Trophoblast cell (in vitro differentiated cells and primary cell): ENCODE measurements around the gene GON4L.
"Not testable (repeated sequence)": the region's sequence is repeated elsewhere in the genome, so short reads cannot be mapped to it uniquely, and the experiment has no call there.

ENCODE experiments used
- DNase-seq, 2 donors: peaks; one replicate each; pipeline ENCODE4 v3.0.0-alpha.2; 2016
- H2AFZ ChIP-seq: 2 replicates; pipeline ENCODE4 v1.6.1; 2013; ENCODE audit warnings: low read length, moderate library complexity, mild to moderate bottlenecking; ENCODE audit not compliant: insufficient read depth, poor library complexity
- H2AK5ac ChIP-seq: 2 replicates; pipeline ENCODE4 v1.6.1; 2013; ENCODE audit warnings: mild to moderate bottlenecking, low read length
- H2BK120ac ChIP-seq: 2 replicates; pipeline ENCODE4 v1.6.1; 2013; ENCODE audit warnings: low read length, mild to moderate bottlenecking, moderate library complexity; ENCODE audit not compliant: insufficient read depth, poor library complexity
- H2BK12ac ChIP-seq: 2 replicates; pipeline ENCODE4 v1.6.1; 2013; ENCODE audit warnings: mild to moderate bottlenecking, low read length, moderate library complexity
- H2BK5ac ChIP-seq: 2 replicates; pipeline ENCODE4 v1.6.1; 2013; ENCODE audit warnings: low read length, low read depth, moderate library complexity, mild to moderate bottlenecking; ENCODE audit not compliant: poor library complexity
- H3K14ac ChIP-seq: 2 replicates; pipeline ENCODE4 v1.6.1; 2013; ENCODE audit warnings: mild to moderate bottlenecking, low read length
- H3K18ac ChIP-seq: 2 replicates; pipeline ENCODE4 v1.6.1; 2013; ENCODE audit warnings: mild to moderate bottlenecking, low read length
- H3K23ac ChIP-seq: 2 replicates; pipeline ENCODE4 v1.6.1; 2013; ENCODE audit warnings: low read length
- H3K27ac ChIP-seq: 2 replicates; pipeline ENCODE4 v1.5.1; 2013; ENCODE audit warnings: low read depth, mild to moderate bottlenecking, inconsistent platforms, low read length, moderate library complexity
- H3K27me3 ChIP-seq: 2 replicates; pipeline ENCODE4 v1.6.1; 2013; ENCODE audit warnings: inconsistent platforms, mild to moderate bottlenecking, low read length, moderate library complexity; ENCODE audit not compliant: insufficient read depth
- H3K36me3 ChIP-seq, 2 experiments: 1 replicate in 1 of 2; 2 replicates in 1 of 2; pipeline ENCODE4 v1.6.1; 2013; ENCODE audit warnings: low read length in 2 of 2, mild to moderate bottlenecking in 2 of 2, moderate library complexity in 1 of 2; ENCODE audit not compliant: insufficient read depth in 2 of 2, control insufficient read depth in 1 of 2
- H3K4ac ChIP-seq: 2 replicates; pipeline ENCODE4 v1.6.1; 2013; ENCODE audit warnings: low read depth, mild to moderate bottlenecking, low read length, moderate library complexity
- H3K4me1 ChIP-seq, 2 experiments: 1 replicate in 1 of 2; 2 replicates in 1 of 2; pipeline ENCODE4 v1.6.1; 2013; ENCODE audit warnings: low read length in 2 of 2, mild to moderate bottlenecking in 2 of 2, moderate library complexity in 1 of 2; ENCODE audit not compliant: insufficient read depth in 2 of 2, control insufficient read depth in 1 of 2
- H3K4me2 ChIP-seq: 2 replicates; pipeline ENCODE4 v1.6.1; 2013; ENCODE audit warnings: inconsistent platforms, mild to moderate bottlenecking, low read length, moderate library complexity
- H3K4me3 ChIP-seq: 2 replicates; pipeline ENCODE4 v1.5.1; 2013; ENCODE audit warnings: mild to moderate bottlenecking, low read depth, low read length, inconsistent platforms
- H3K79me1 ChIP-seq: one replicate; pipeline ENCODE4 v1.6.1; 2013; ENCODE audit warnings: low read length
- H3K79me2 ChIP-seq: 2 replicates; pipeline ENCODE4 v1.6.1; 2013; ENCODE audit warnings: low read length, mild to moderate bottlenecking; ENCODE audit not compliant: control insufficient read depth, insufficient read depth, poor library complexity
- H3K9ac ChIP-seq: 2 replicates; pipeline ENCODE4 v1.6.1; 2013; ENCODE audit warnings: mild to moderate bottlenecking, low read length
- H3K9me3 ChIP-seq: 2 replicates; pipeline ENCODE4 v1.6.1; 2013; ENCODE audit warnings: low read depth, mild to moderate bottlenecking, control low read depth, inconsistent platforms, low read length; ENCODE audit not compliant: insufficient read depth
- H4K12ac ChIP-seq: 2 replicates; pipeline ENCODE4 v1.6.1; 2013; ENCODE audit warnings: low read depth, mild to moderate bottlenecking, low read length, moderate library complexity
- H4K8ac ChIP-seq: 2 replicates; pipeline ENCODE4 v1.6.1; 2013; ENCODE audit warnings: low read depth, mild to moderate bottlenecking, low read length, moderate library complexity
- H4K91ac ChIP-seq: one replicate; pipeline ENCODE4 v1.6.1; 2013; ENCODE audit warnings: low read depth, mild to moderate bottlenecking, low read length, moderate library complexity
- WGBS: extraction: QIAGEN DNeasy Blood & Tissue Kit; methylation state at CpG from one replicate; pipeline ENCODE4 v1.1.7; 2013; ENCODE audit warnings: missing lambda C conversion rate; ENCODE audit not compliant: insufficient read length, insufficient coverage; ENCODE audit errors: extremely low coverage; 5-methylcytosine and 5-hydroxymethylcytosine counted together

The GON4L gene

GRCh38 chr1:155899683-155900082, 42.7 kb upstream of the GON4L start:
- Histone ChIP-seq H3K4me3 (no peak overlapping the region), H3K36me3 (peaks cover 35 to 48% of the 10 kb centered on the region in 2 experiments), H3K4me2 (no peak overlapping the region), H3K4ac (no peak overlapping the region), H4K8ac (no peak overlapping the region), H3K14ac (no peak overlapping the region), H2BK5ac (no peak overlapping the region), H3K27me3 (no peaks in the 10 kb centered on the region), H2AFZ (no peak overlapping the region), H2BK120ac (no peak overlapping the region), H3K79me2 (no peaks in the 10 kb centered on the region), H3K27ac (no peak overlapping the region), H3K23ac (no peak overlapping the region), H3K79me1 (no peaks in the 10 kb centered on the region), H3K9me3 (no peaks in the 10 kb centered on the region), H4K12ac (no peak overlapping the region), H2AK5ac (no peak overlapping the region), H2BK12ac (no peak overlapping the region), H4K91ac (no peak overlapping the region), H3K4me1 (no peaks in the 10 kb centered on the region), H3K18ac (no peak overlapping the region), H3K9ac (no peak overlapping the region)
- DNase-seq, result no peak
- WGBS, result no CpG with 5 or more reads among the region's 2 CpGs

DNA sequence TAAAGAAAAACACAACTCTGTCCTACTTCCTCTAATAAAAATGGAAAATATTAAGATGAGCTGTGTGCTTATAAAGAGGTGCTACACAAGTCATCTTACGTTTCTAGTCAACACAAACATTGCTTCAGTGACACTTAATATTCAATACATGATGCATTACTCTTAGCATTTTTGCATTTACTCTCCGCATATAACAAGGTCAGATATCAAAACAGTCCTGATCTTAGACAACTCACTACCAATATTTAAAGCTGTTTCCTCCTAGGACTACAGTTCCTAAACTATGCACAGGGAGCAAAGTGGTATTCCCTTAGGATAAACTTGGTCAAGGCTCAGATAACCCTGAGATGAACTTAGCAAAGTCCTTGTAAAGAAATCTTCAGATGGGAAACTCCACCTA, 41.9 kb upstream of the GON4L start:
- Histone ChIP-seq H2AK5ac (no peak overlapping the region), H3K9ac (no peak overlapping the region), H2BK120ac (no peak overlapping the region), H4K8ac (no peak overlapping the region), H3K14ac (no peak overlapping the region), H4K91ac (no peak overlapping the region), H3K79me2 (no peaks in the 10 kb centered on the region), H2BK12ac (no peak overlapping the region), H3K27me3 (no peaks in the 10 kb centered on the region), H3K23ac (no peak overlapping the region), H3K18ac (no peak overlapping the region), H3K27ac (no peak overlapping the region), H3K9me3 (no peaks in the 10 kb centered on the region), H4K12ac (no peak overlapping the region), H3K79me1 (no peaks in the 10 kb centered on the region), H3K4me2 (no peak overlapping the region), H3K36me3 (peaks cover 33 to 40% of the 10 kb centered on the region in 2 experiments), H3K4me3 (no peak overlapping the region), H2BK5ac (no peak overlapping the region), H3K4ac (no peak overlapping the region), H2AFZ (no peak overlapping the region), H3K4me1 (no peaks in the 10 kb centered on the region)
- no CpG with 5 or more reads among the region's 2 CpGs for WGBS
- DNase-seq, result no peak

DNA sequence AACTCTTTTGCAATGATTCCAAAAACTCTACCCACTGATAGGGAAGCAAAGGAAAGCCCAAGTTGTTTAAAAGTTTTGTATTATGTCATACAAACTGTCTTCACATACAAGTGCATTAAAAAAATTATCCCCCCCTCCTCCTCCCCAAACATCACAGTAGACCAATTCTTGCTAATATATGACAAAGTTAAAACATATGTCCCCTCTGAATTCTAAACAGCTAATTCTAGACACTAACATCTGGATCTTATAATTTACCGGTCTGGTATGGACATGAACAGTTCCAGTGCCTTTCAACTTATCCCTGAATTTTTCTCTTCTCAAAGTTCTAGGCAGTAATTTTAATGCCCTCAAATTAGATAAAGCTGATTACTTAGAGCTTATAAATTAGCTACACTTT, 40.7 kb upstream of the GON4L start:
- Histone ChIP-seq H4K8ac (no peak overlapping the region), H3K23ac (no peak overlapping the region), H3K79me1 (no peaks in the 10 kb centered on the region), H2BK120ac (no peak overlapping the region), H3K4me3 (no peak overlapping the region), H3K27ac (no peak overlapping the region), H4K12ac (no peak overlapping the region), H3K27me3 (no peaks in the 10 kb centered on the region), H3K4ac (no peak overlapping the region), H3K14ac (no peak overlapping the region), H3K9ac (no peak overlapping the region), H2BK12ac (no peak overlapping the region), H2AK5ac (no peak overlapping the region), H2AFZ (no peak overlapping the region), H3K36me3 (peaks cover 24 to 36% of the 10 kb centered on the region in 2 experiments), H3K4me1 (no peaks in the 10 kb centered on the region), H3K9me3 (no peaks in the 10 kb centered on the region), H3K79me2 (no peaks in the 10 kb centered on the region), H3K18ac (no peak overlapping the region), H3K4me2 (no peak overlapping the region), H4K91ac (no peak overlapping the region), H2BK5ac (no peak overlapping the region)
- DNase-seq, result no peak
- no CpG with 5 or more reads among the region's 1 CpG for WGBS

DNA sequence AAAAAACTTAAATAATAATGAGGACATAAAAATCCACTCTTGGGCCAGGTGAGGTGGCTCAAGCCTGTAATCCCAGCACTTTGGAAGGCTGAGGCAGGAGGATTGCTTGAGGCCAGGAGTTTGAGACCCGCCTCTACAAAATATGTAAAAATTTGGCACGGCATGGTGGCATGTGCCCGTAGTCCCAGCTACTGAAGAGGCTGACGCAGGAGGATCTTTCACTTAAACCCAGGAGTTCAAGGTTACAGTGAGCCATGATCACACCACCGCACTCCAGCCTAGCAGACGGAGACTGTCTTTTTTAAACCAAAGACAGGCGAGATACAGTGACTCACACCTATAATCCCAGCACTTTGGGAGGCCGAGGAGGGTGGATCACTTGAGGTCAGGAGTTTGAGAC, 39.5 kb upstream of the GON4L start:
- not testable (repeated sequence) for H4K8ac ChIP-seq

More for the DNA sequence above, 39.5 kb upstream of the GON4L start:
- not testable (repeated sequence) for H3K27ac ChIP-seq, H2BK5ac ChIP-seq, H3K9ac ChIP-seq, H3K4me1 ChIP-seq, H3K4ac ChIP-seq, H3K18ac ChIP-seq, H3K27me3 ChIP-seq, H2BK12ac ChIP-seq, H3K79me1 ChIP-seq, H2AK5ac ChIP-seq, H3K9me3 ChIP-seq, H3K4me3 ChIP-seq, H3K79me2 ChIP-seq, H4K91ac ChIP-seq, H3K23ac ChIP-seq, H4K12ac ChIP-seq, H3K4me2 ChIP-seq, H2AFZ ChIP-seq, H3K14ac ChIP-seq, H2BK120ac ChIP-seq
- WGBS, result no CpG with 5 or more reads among the region's 8 CpGs
- H3K36me3 ChIP-seq, result peaks cover 16 to 29% of the 10 kb centered on the region in 2 experiments
- DNase-seq, result peak; percentile 38 to 67
